OCI-LY3 (cell line): ENCODE data around the gene KRTAP6-3.

Experiments
- EZH2phosphoT487 ChIP-seq: fragments of 200-600 bp; shearing (Covaris generic); IDR thresholded peaks from 2 replicates; pipeline ENCODE4 v1.6.1; 2018; ENCODE audit warnings: antibody characterized with exemption, mixed run types, low read depth
- TF ChIP-seq, protein P1 (sequence below): fragments of 200-600, 300-600 bp; sonication (generic); IDR thresholded peaks from 2 replicates; pipeline ENCODE4 v1.5.1; 2014; ENCODE audit warnings: antibody characterized with exemption, low read length, low read depth

DNA sequence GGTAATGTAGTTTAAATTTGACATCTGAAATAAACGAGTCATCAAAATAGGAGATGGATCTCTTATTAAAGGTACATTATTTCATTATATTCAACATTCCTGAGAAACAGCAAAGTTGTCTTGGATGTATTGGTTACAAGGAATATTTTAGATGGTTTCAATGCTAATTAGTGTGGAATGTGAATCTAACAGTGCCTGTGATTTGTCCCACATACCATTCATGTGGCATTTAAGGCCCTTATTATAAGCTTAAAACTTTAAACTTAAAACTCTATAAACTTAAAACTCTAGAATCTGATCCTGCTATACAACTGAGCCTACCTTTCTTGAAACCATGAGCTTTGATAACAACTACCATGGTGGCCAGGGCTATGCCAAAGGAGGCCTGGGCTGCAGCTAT is 8.5 kb downstream of the KRTAP6-3 start, which contains the start of gene KRTAP22-1:
- TF ChIP-seq, protein P1, sequence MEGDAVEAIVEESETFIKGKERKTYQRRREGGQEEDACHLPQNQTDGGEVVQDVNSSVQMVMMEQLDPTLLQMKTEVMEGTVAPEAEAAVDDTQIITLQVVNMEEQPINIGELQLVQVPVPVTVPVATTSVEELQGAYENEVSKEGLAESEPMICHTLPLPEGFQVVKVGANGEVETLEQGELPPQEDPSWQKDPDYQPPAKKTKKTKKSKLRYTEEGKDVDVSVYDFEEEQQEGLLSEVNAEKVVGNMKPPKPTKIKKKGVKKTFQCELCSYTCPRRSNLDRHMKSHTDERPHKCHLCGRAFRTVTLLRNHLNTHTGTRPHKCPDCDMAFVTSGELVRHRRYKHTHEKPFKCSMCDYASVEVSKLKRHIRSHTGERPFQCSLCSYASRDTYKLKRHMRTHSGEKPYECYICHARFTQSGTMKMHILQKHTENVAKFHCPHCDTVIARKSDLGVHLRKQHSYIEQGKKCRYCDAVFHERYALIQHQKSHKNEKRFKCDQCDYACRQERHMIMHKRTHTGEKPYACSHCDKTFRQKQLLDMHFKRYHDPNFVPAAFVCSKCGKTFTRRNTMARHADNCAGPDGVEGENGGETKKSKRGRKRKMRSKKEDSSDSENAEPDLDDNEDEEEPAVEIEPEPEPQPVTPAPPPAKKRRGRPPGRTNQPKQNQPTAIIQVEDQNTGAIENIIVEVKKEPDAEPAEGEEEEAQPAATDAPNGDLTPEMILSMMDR: no peak
- no peak for TF ChIP-seq EZH2phosphoT487
